Uterus (tissue), 2 donors: ENCODE results near the gene IL21R.

ENCODE experiments used
- POLR2A ChIP-seq, 2 donors: fragments of 450-650 bp; IDR thresholded peaks; one replicate each; pipeline ENCODE4 v1.6.1; 2016; ENCODE audit warnings: antibody characterized with exemption in 2 of 2, mild to moderate bottlenecking in 1 of 2, moderate library complexity in 1 of 2
- TF ChIP-seq, protein P1 (sequence below), 4 experiments: fragments of 200-600 bp in 2 of 4; fragments of 450-650 bp in 2 of 4; sonication (generic) in 2 of 4; IDR thresholded peaks; one replicate each; pipeline ENCODE4 v1.5.1; 2016 to 2019; ENCODE audit warnings: antibody characterized with exemption in 4 of 4, mild to moderate bottlenecking in 2 of 4, moderate library complexity in 1 of 4

DNA sequence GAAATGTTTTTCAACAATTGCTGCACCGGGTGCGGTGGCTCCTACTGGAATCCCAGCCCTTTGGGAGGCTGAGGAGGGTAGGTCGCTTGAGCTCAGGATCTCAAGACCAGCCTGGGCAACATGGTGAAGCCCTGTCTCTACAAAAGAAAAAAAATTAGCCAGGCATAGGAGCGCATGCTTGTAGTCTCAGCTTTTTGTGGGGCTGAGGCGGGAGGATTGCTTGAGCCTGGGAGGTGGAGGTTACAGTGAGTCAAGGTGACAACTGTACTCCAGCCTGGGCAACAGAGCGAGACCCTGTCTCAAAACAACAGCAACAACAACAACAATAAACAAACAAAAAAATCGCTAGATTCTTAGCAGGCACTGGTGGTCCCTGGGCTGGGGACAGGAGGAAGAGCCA, 28.5 kb downstream of the IL21R start:
- TF ChIP-seq, protein P1, sequence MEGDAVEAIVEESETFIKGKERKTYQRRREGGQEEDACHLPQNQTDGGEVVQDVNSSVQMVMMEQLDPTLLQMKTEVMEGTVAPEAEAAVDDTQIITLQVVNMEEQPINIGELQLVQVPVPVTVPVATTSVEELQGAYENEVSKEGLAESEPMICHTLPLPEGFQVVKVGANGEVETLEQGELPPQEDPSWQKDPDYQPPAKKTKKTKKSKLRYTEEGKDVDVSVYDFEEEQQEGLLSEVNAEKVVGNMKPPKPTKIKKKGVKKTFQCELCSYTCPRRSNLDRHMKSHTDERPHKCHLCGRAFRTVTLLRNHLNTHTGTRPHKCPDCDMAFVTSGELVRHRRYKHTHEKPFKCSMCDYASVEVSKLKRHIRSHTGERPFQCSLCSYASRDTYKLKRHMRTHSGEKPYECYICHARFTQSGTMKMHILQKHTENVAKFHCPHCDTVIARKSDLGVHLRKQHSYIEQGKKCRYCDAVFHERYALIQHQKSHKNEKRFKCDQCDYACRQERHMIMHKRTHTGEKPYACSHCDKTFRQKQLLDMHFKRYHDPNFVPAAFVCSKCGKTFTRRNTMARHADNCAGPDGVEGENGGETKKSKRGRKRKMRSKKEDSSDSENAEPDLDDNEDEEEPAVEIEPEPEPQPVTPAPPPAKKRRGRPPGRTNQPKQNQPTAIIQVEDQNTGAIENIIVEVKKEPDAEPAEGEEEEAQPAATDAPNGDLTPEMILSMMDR (IDR thresholded peaks at IDR 0.05), result no peak
- TF ChIP-seq POLR2A (IDR thresholded peaks at IDR 0.05), result no peak
